IMR-90 (cell line): ENCODE data around the gene GIPC3. TPM values are rescaled to one million over a fixed set of nuclear protein-coding genes. Genes with fewer than 3 reads are reported as not detected.

ENCODE experiments used
- ATAC-seq: fragments of 200-7000 bp; cut with Tn5 transposase; 2 replicates; pipeline ENCODE4 v1.9.1; 2020; ENCODE audit warnings: low read depth, mild to moderate bottlenecking, moderate library complexity
- BruUV-seq: library from RNA; stranded (reverse); fragments of 400-500 nt; replicated peaks from 2 replicates; lab custom pipeline; 2021; lab: Mats Ljungman, UMichigan
- CTCF ChIA-PET: fragments of 300-600 bp; formaldehyde crosslinking; extraction: SDS; loops from one replicate; lab custom pipeline; 2021; ENCODE audit warnings: antibody characterized with exemption; lab: Yijun Ruan, JAX
- POLR2A ChIA-PET: fragments of 300-600 bp; sonication (Branson Sonifier 250); formaldehyde crosslinking; loops from one replicate; lab custom pipeline; 2022; ENCODE audit warnings: antibody characterized with exemption; ENCODE audit not compliant: unreplicated experiment; lab: Charles Lee
- DNase-seq: peaks from one replicate; pipeline ENCODE4 v3.0.0; 2013
- H2AFZ ChIP-seq: replicated peaks from 2 replicates; pipeline ENCODE3; 2013; ENCODE audit warnings: low read length, mild to moderate bottlenecking; ENCODE audit not compliant: poor library complexity
- H2AK5ac ChIP-seq: 2 replicates; pipeline ENCODE4 v1.6.1; 2013; ENCODE audit warnings: low read depth, low read length, inconsistent platforms
- H2AK9ac ChIP-seq: replicated peaks from 2 replicates; pipeline ENCODE3; 2013; ENCODE audit warnings: mild to moderate bottlenecking, low read depth, low read length, moderate library complexity; ENCODE audit not compliant: poor library complexity
- H2BK120ac ChIP-seq: 2 replicates; pipeline ENCODE4 v1.6.1; 2013; ENCODE audit warnings: low read depth, low read length, inconsistent platforms
- H2BK15ac ChIP-seq: 3 replicates; pipeline ENCODE4 v1.6.1; 2013; ENCODE audit warnings: low read depth, low read length, inconsistent platforms
- H2BK20ac ChIP-seq: 2 replicates; pipeline ENCODE4 v1.6.1; 2013; ENCODE audit warnings: low read depth, mild to moderate bottlenecking, inconsistent platforms, low read length, moderate library complexity
- H2BK5ac ChIP-seq: 2 replicates; pipeline ENCODE4 v1.6.1; 2013; ENCODE audit warnings: mild to moderate bottlenecking, low read depth, low read length, inconsistent platforms; ENCODE audit not compliant: poor library complexity, severe bottlenecking
- H3K14ac ChIP-seq: replicated peaks from 2 replicates; pipeline ENCODE4 v1.6.1; 2013; ENCODE audit warnings: low read depth, low read length, inconsistent platforms
- H3K18ac ChIP-seq: 2 replicates; pipeline ENCODE4 v1.6.1; 2013; ENCODE audit warnings: low read depth, low read length, control low read depth
- H3K23ac ChIP-seq: 2 replicates; pipeline ENCODE4 v1.6.1; 2013; ENCODE audit warnings: low read depth, low read length, inconsistent platforms
- H3K27ac ChIP-seq: 2 replicates; pipeline ENCODE4 v1.5.1; 2013; ENCODE audit warnings: mild to moderate bottlenecking, control low read depth, low read length; ENCODE audit not compliant: insufficient read depth
- H3K27me3 ChIP-seq: 2 replicates; pipeline ENCODE4 v1.6.1; 2013; ENCODE audit warnings: low read length; ENCODE audit not compliant: control insufficient read depth, insufficient read depth
- H3K36me3 ChIP-seq: 2 replicates; pipeline ENCODE4 v1.6.1; 2013; ENCODE audit warnings: low read length, mixed read lengths; ENCODE audit not compliant: control insufficient read depth, insufficient read depth
- H3K4ac ChIP-seq: 2 replicates; pipeline ENCODE4 v1.6.1; 2013; ENCODE audit warnings: low read depth, low read length, inconsistent platforms
- H3K4me1 ChIP-seq: 2 replicates; pipeline ENCODE4 v1.6.1; 2013; ENCODE audit warnings: low read length, mixed read lengths; ENCODE audit not compliant: control insufficient read depth, insufficient read depth
- H3K4me2 ChIP-seq: 2 replicates; pipeline ENCODE4 v1.6.1; 2013; ENCODE audit warnings: low read depth, mild to moderate bottlenecking, control low read depth, low read length, moderate library complexity
- H3K4me3 ChIP-seq: 2 replicates; pipeline ENCODE4 v1.5.1; 2013; ENCODE audit warnings: low read depth, mild to moderate bottlenecking, control low read depth, low read length, moderate library complexity; ENCODE audit not compliant: insufficient read depth
- H3K56ac ChIP-seq: 2 replicates; pipeline ENCODE4 v1.6.1; 2013; ENCODE audit warnings: low read length, inconsistent platforms; ENCODE audit not compliant: insufficient read depth; ENCODE audit errors: extremely low read depth
- H3K79me1 ChIP-seq, 2 experiments: 2 replicates each; pipeline ENCODE4 v1.6.1; 2013; ENCODE audit warnings: low read length in 2 of 2, inconsistent platforms in 1 of 2, low read depth in 1 of 2
- H3K9ac ChIP-seq: 2 replicates; pipeline ENCODE4 v1.6.1; 2013; ENCODE audit warnings: low read depth, low read length, control low read depth
- H3K9me1 ChIP-seq: 2 replicates; pipeline ENCODE4 v1.6.1; 2013; ENCODE audit warnings: low read length, inconsistent platforms; ENCODE audit not compliant: insufficient read depth
- H3K9me3 ChIP-seq: 2 replicates; pipeline ENCODE4 v1.6.1; 2013; ENCODE audit warnings: low read length; ENCODE audit not compliant: control insufficient read depth, insufficient read depth
- H4K20me1 ChIP-seq: 2 replicates; pipeline ENCODE4 v1.6.1; 2013; ENCODE audit warnings: low read length, inconsistent platforms; ENCODE audit not compliant: insufficient read depth
- H4K5ac ChIP-seq: 2 replicates; pipeline ENCODE4 v1.6.1; 2013; ENCODE audit warnings: mild to moderate bottlenecking, low read depth, low read length, control low read depth
- H4K8ac ChIP-seq, 2 experiments: 2 replicates each; pipeline ENCODE4 v1.6.1; 2013; ENCODE audit warnings: low read depth in 2 of 2, low read length in 2 of 2, control low read depth in 1 of 2, inconsistent platforms in 1 of 2
- H4K91ac ChIP-seq: 2 replicates; pipeline ENCODE4 v1.6.1; 2013; ENCODE audit warnings: low read depth, low read length, inconsistent platforms; ENCODE audit not compliant: insufficient read depth
- BHLHE40 ChIP-seq: fragments of 150-350 bp; IDR thresholded peaks from 2 replicates; pipeline ENCODE4 v1.6.1; 2016; ENCODE audit warnings: mild to moderate bottlenecking, low read depth, low read length
- MAFK ChIP-seq: IDR thresholded peaks from 2 replicates; pipeline ENCODE4 v1.6.1; 2012; ENCODE audit warnings: low read depth, low read length, improper control_type of control experiment
- NFE2L2 ChIP-seq: fragments of 150-350 bp; IDR thresholded peaks from 2 replicates; pipeline ENCODE4 v1.6.1; 2016; ENCODE audit warnings: low read depth, mild to moderate bottlenecking, low read length
- POLR2A ChIP-seq: IDR thresholded peaks from 2 replicates; pipeline ENCODE4 v1.6.1; 2012; ENCODE audit warnings: mild to moderate bottlenecking, low read depth, low read length
- RFX5 ChIP-seq: IDR thresholded peaks from 2 replicates; pipeline ENCODE4 v1.8.0; 2012; ENCODE audit warnings: low read depth, mild to moderate bottlenecking, low read length, moderate library complexity
- WGBS, 2 experiments: methylation state at CpG; one replicate each; pipeline versions ENCODE4 v1.1.5 to v1.1.7; 2013; ENCODE audit warnings: missing lambda C conversion rate in 2 of 2; ENCODE audit not compliant: insufficient read length in 1 of 2; ENCODE audit errors: extremely low coverage in 2 of 2; 5-methylcytosine and 5-hydroxymethylcytosine counted together
- dilution Hi-C: fragments of 300-500 bp; cut with HindIII; formaldehyde crosslinking; loops from one replicate; pipeline ENCODE4 v1.14.3; 2018; ENCODE audit warnings: low sequenced_read_pairs; ENCODE audit not compliant: unreplicated experiment
- in situ Hi-C: fragments of 300-500 bp; cut with MboI; formaldehyde crosslinking; loops from 3 replicates; pipeline ENCODE4 v1.14.3; 2019; ENCODE audit warnings: low sequenced_read_pairs, inconsistent platforms, mixed read lengths
- intact Hi-C: fragments of 100-400 bp; cut with micrococcal nuclease; formaldehyde crosslinking; loops from 2 replicates; pipeline ENCODE4 v1.10.0; 2022
- polyA plus RNA-seq, 3 experiments: library from polyadenylated mRNA; depleted of rRNA; stranded (reverse); fragments of >200 nt; gene quantifications; 2 replicates each; pipeline ENCODE4 v1.2.3, GENCODE V29; 2012; ENCODE audit warnings: low replicate concordance in 1 of 3
- total RNA-seq: library from RNA; depleted of rRNA; stranded (reverse); fragments of >200 nt; gene quantifications from 2 replicates; pipeline ENCODE4 v1.2.3, GENCODE V29; 2012

Gene GIPC3
- total and polyA plus RNA-seq, 2 of the 4 experiments (the other 2 are of a cell fraction): under 0.01 to 0.36 TPM

DNA sequence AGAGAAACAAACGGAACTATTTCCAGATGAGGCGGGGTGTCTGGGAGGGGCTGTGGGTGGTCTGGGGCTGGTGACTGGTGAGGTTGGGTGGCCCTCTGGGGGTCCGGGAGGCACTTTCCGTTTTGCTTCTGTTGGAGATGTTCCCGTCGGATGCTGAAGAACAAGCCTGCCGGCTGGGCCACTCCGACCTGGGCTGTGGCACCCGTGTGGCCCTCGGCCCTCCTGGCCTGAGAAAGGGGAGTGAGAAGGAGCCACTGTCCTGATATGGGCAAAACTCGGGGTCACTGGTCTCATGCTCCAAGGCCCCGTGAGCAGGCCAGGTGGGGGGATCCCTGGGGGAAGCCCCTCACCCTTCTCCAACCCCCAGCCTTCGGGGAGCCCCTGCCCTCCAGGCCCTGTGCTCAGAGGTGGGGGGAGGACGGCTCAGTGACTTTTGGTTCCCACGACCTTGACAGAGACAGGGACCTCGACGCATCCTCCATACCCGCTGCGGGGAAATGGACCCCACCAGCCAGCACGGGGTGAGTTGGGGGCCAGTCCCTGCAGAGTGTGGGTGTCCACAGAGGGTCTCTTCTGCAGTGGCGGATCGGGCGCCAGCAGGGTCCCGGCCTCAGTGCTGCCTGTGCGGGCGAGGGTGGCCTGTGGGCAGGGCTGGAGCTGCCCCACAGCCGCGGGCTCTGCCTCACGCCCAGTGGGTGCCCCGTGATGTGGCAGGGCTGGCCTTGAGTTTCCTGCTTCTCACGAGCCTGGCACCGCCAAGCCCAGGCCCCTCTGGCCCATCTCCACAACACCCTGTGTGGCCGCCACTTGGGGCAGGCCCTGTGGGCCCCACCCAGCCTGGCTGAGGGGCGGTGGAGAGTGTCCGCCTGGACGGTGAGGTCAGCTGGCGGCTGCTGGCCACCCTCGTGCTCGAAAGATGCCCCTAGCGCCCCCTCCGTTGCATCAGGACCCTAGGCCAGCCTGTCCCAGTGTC, 25.8 kb downstream of the GIPC3 start (continued):
- TF ChIP-seq MAFK (no peak), BHLHE40 (no peak)

DNA sequence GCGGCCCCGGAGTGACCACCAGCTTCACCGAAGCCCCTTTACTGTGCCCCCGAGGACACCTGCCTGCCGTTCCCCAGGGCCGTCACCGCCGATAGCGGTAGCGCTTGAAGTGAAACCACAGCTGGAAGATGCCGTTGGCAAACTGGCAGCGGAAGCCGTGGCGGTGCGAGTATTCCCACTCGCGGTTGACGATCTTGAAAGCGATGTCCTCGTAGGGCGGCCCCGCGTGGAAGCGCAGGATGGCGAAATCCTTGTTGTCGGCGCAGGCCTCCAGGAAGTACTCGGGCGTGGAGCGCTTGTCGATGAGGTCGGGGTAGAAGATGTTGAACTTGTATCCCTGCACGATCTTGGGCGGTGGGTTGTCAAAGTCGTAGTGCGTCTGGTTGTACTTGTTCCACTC, 26.6 kb downstream of the GIPC3 start:
- H4K20me1 ChIP-seq: no peaks in the 10 kb centered on the region
- H3K9ac ChIP-seq: no peak overlapping the region
- peaks cover 9% of the 10 kb centered on the region for H3K4me1 ChIP-seq
- no peak overlapping the region for H3K4me3 ChIP-seq
- no peak overlapping the region for H2BK15ac ChIP-seq
- in situ Hi-C loops (loop anchor here (25.0 kb wide), 1 partner anchor 300 kb away; no protein-coding TSS in a partner anchor), dilution Hi-C loops (no loop called here), intact Hi-C loops (loop anchor here (10.0 kb wide), 1 partner anchor 287 kb away; no protein-coding TSS in a partner anchor)
- no peak overlapping the region for H3K56ac ChIP-seq
- ChIA-PET CTCF (no interaction called here), POLR2A (no interaction called here)
- H3K27ac ChIP-seq: no peak overlapping the region
- no peak overlapping the region for H3K23ac ChIP-seq
- H2BK5ac ChIP-seq: no peak overlapping the region
- DNase-seq (no peak), ATAC-seq (no peak)
- H2AFZ ChIP-seq: no peak overlapping the region
- peaks cover 0 to 8% of the 10 kb centered on the region in 2 experiments; a peak in 2 of 4 replicates for H3K79me1 ChIP-seq
- H3K4me2 ChIP-seq: no peak overlapping the region
- no peak overlapping the region for H2AK9ac ChIP-seq
- no peak overlapping the region for H2BK120ac ChIP-seq
- TF ChIP-seq POLR2A (no peak), RFX5 (no peak), NFE2L2 (no peak)
- no peak overlapping the region for H4K8ac ChIP-seq
- no peak overlapping the region for H4K91ac ChIP-seq
- H3K36me3 ChIP-seq: peaks cover 30% of the 10 kb centered on the region
- H2AK5ac ChIP-seq: no peak overlapping the region
- H2BK20ac ChIP-seq: no peak overlapping the region
- WGBS, 2 experiments: 95% methylated on average over 23 of the region's 36 CpGs; no CpG with 5 or more reads in 1 of the 2 experiments
- H3K14ac ChIP-seq: no peak overlapping the region
- H3K18ac ChIP-seq: no peak overlapping the region
- no peak overlapping the region for H4K5ac ChIP-seq
- H3K4ac ChIP-seq: no peak overlapping the region
- H3K27me3 ChIP-seq: no peaks in the 10 kb centered on the region
- H3K9me3 ChIP-seq: no peaks in the 10 kb centered on the region
- 0 out of 2 replicates have a peak, but pooled peaks cover 6% of the 10 kb centered on the region for H3K9me1 ChIP-seq
- no TSS peak for BruUV-seq
